AG04449 (cell line): ENCODE results near the gene ABHD17B.
"Not testable (repeated sequence)": the region's sequence is repeated elsewhere in the genome, so short reads cannot be mapped to it uniquely, and the experiment has no call there.

Source experiments
- CTCF ChIA-PET: fragments of 350-600 bp; formaldehyde crosslinking; extraction: SDS; loops from one replicate; lab custom pipeline; 2021; ENCODE audit warnings: antibody characterized with exemption; lab: Yijun Ruan, JAX
- POLR2A ChIA-PET: fragments of 400-600, 350-600 bp; formaldehyde crosslinking; extraction: SDS; loops from one replicate; lab custom pipeline; 2020; ENCODE audit warnings: antibody characterized with exemption, inconsistent platforms; lab: Yijun Ruan, JAX
- DNase-seq: peaks from one replicate; pipeline ENCODE4 v3.0.0-alpha.2; 2010; ENCODE audit warnings: low read depth, low spot score
- H3K4me3 ChIP-seq: 2 replicates; pipeline ENCODE4 v1.5.1; 2011; ENCODE audit warnings: low read depth, mild to moderate bottlenecking, control low read depth, low read length
- CTCF ChIP-seq: IDR thresholded peaks from one replicate; pipeline ENCODE4 v1.5.1; 2011; ENCODE audit warnings: mild to moderate bottlenecking, moderate library complexity, low read length, control low read depth, inconsistent platforms; ENCODE audit not compliant: insufficient read depth; ENCODE audit errors: missing control alignments

Gene ABHD17B

GRCh38 chr9:71909887-71910649 lies 925 bp downstream of the ABHD17B start:
- DNase-seq, result no peak
- ChIA-PET POLR2A (interaction anchor here (1.2 to 1.8 kb wide), 5 partner anchors 10 to 115 kb away, joined by 4 to 15 read pairs (median 6); no protein-coding TSS in a partner anchor), CTCF (no interaction called here)
- TF ChIP-seq CTCF, result no peak
- peak overlapping the region; percentile 89 for H3K4me3 ChIP-seq

- H3K4me3 ChIP-seq, result peak overlapping the region; percentile 89
- no peak for TF ChIP-seq CTCF
- no peak for DNase-seq
- CTCF ChIA-PET, result interaction anchor here (0.6 to 0.9 kb wide), 3 partner anchors 13 to 116 kb away, joined by 3 read pairs; no protein-coding TSS in a partner anchor
- POLR2A ChIA-PET, result no interaction called here
Observed at GRCh38 chr9:71908825-71909224, 2.2 kb downstream of the ABHD17B start.

- no peak for TF ChIP-seq CTCF
- no peak for DNase-seq
- POLR2A ChIA-PET, result no interaction called here
- H3K4me3 ChIP-seq, result no peak overlapping the region
- CTCF ChIA-PET, result interaction anchor here (1.0 kb wide), 1 partner anchor 121 kb away, joined by 3 read pairs; no protein-coding TSS in a partner anchor
Observed at GRCh38 chr9:71904076-71904475, 6.9 kb downstream of the ABHD17B start.

DNA sequence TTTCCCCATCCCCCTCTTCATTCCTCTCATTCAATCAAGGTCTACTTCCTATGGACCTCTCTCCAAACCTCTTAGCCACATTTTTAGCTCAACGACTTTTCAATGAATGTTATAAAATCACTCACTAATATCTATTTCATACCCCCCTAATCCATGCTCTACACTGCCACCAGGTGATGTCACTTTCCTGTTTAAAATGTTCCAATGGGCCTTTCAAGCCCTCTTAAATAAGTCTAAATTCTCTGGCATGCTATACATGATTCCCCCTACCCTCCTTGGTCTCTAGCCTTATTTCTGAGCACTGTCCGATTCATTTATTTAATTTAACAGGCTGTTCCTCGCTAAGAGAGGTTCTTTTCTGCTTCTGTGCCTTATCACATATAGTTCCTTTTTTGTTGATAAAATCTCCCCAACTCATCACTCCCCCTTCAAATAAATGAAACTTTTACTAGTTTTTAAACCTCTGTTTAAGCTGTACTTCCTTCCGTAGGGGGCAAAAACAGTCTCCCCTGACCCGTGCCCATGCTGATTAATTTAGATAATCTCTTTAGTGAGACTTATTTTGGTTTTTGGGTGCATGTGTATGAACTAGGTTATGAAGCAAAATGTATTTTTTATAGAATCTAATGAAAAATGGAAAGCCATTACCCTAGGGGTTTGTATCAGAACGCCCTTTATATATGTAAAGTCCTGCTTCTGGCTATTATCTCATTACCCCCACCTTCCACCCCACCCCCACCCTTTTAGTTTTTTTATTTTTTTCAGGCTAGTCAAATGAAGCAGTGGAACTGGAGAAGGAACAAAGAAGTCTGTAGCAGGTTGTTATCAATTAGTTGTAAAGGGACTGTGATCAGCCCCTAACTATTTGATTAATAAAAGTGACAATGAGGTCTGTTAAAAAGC lies 9.0 kb downstream of the ABHD17B start:
- CTCF ChIA-PET, result interaction anchor here (0.7 to 0.9 kb wide), 2 partner anchors 123 to 137 kb away, joined by 3 read pairs; no protein-coding TSS in a partner anchor
- H3K4me3 ChIP-seq, result no peak overlapping the region
- POLR2A ChIA-PET, result interaction anchor here (1.4 kb wide), 1 partner anchor 9 kb away, joined by 4 read pairs; the partner anchor contains the start of genes ABHD17B and C9orf85
- no peak for DNase-seq
- TF ChIP-seq CTCF, result no peak

DNA sequence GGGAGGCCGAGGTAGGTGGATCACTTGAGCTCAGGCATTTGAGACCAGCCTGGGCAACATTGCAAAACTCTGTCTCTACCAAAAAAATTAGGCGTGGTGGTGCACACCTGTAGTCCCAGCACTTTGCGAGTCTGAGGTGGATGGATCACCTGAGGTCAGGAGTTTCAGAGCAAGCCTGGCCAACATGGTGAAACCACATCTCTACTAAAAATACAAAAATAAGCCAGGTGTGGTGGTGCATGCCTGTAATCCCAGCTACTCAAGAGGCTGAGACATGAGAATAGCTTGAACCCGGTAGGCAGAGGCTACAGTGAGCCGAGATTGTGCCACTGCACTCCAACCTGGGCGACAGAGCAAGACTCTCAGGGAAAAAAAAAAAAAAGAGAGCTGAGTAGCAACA lies 12.2 kb downstream of the ABHD17B start:
- CTCF ChIA-PET, result interaction anchor here (0.7 to 1.3 kb wide), 3 partner anchors 9 to 15 kb away, joined by 3 read pairs; no protein-coding TSS in a partner anchor
- POLR2A ChIA-PET, DNase-seq, H3K4me3 ChIP-seq: not testable (repeated sequence)

- POLR2A ChIA-PET, result no interaction called here
Observed at GRCh38 chr9:71897577-71897976, 13.4 kb downstream of the ABHD17B start.

More at GRCh38 chr9:71897577-71897976, 13.4 kb downstream of the ABHD17B start:
- CTCF ChIA-PET, result interaction anchor here (1.4 kb wide), 1 partner anchor 79 kb away, joined by 3 read pairs; no protein-coding TSS in a partner anchor
- DNase-seq, result no peak
- TF ChIP-seq CTCF, result no peak
- no peak overlapping the region for H3K4me3 ChIP-seq
